Suprapubic skin (tissue), 4 donors: ENCODE results near the gene IQCE.

Experiments
- CTCF ChIP-seq, 2 donors: fragments of 200-600 bp in 1 of 2; fragments of 450-650 bp in 1 of 2; sonication (generic) in 1 of 2; IDR thresholded peaks; one replicate each; pipeline ENCODE4 v1.5.1; 2016 to 2019; ENCODE audit warnings: antibody characterized with exemption in 2 of 2, mild to moderate bottlenecking in 1 of 2, moderate library complexity in 1 of 2
- EP300 ChIP-seq: sonication (generic); formaldehyde crosslinking; IDR thresholded peaks from one replicate; pipeline ENCODE4 v1.6.1; 2017; ENCODE audit warnings: antibody characterized with exemption
- POLR2A ChIP-seq, 2 donors: fragments of 450-650 bp; IDR thresholded peaks; one replicate each; pipeline ENCODE4 v1.6.1; 2017; ENCODE audit warnings: antibody characterized with exemption in 2 of 2, mild to moderate bottlenecking in 2 of 2, moderate library complexity in 2 of 2
- POLR2AphosphoS5 ChIP-seq, 3 donors: sonication (generic); formaldehyde crosslinking; IDR thresholded peaks; one replicate each; pipeline ENCODE4 v1.6.1; 2017; ENCODE audit warnings: antibody characterized with exemption in 3 of 3

GRCh38 chr7:2640482-2640830 is 81.7 kb downstream of the IQCE start:
- TF ChIP-seq CTCF (IDR thresholded peaks at IDR 0.05) (no peak), POLR2A (IDR thresholded peaks at IDR 0.05) (no peak), EP300 (no peak), POLR2AphosphoS5 (IDR thresholded peaks at IDR 0.05) (no peak)
